Tibial artery (tissue), 4 donors: ENCODE measurements around the gene EEF1A2.

ENCODE experiments used
- DNase-seq, 2 donors: peaks; one replicate each; pipeline ENCODE4 v3.0.0-alpha.2; 2019
- H3K27ac ChIP-seq, 2 donors: fragments of 200-600 bp; sonication (generic) in 1 of 2; 1 replicate in 1 of 2; 2 replicates in 1 of 2; pipeline ENCODE4 v1.5.1; 2018 to 2019; ENCODE audit warnings: mild to moderate bottlenecking in 1 of 2
- H3K27me3 ChIP-seq, 2 donors: fragments of 200-600 bp; sonication (generic) in 1 of 2; one replicate each; pipeline versions ENCODE4 v1.5.1 to v1.6.0; 2016 to 2019
- H3K36me3 ChIP-seq, 3 donors: fragments of 200-600 bp; sonication (generic) in 2 of 3; one replicate each; pipeline ENCODE4 v1.5.1; 2016 to 2019; ENCODE audit warnings: mild to moderate bottlenecking in 2 of 3
- H3K4me1 ChIP-seq, 4 donors: fragments of 200-600 bp; sonication (generic) in 2 of 4; 1 replicate in 3 of 4; 2 replicates in 1 of 4; pipeline ENCODE4 v1.5.1; 2016 to 2019
- H3K4me3 ChIP-seq, 2 donors: fragments of 200-600 bp; sonication (generic) in 1 of 2; 1 replicate in 1 of 2; 2 replicates in 1 of 2; pipeline ENCODE4 v1.5.1; 2018 to 2019; ENCODE audit warnings: mild to moderate bottlenecking in 2 of 2
- H3K9me3 ChIP-seq, 3 donors: fragments of 200-600 bp; sonication (generic) in 1 of 3; one replicate each; pipeline ENCODE4 v1.5.1; 2016 to 2019
- intact Hi-C: fragments of 100-400 bp; cut with DNase I; formaldehyde crosslinking; loops from one replicate; pipeline ENCODE4 v1.15.0; 2023; ENCODE audit warnings: low total_unique reads
- TF ChIP-seq, protein P1 (sequence below), 2 experiments: fragments of 200-600 bp in 1 of 2; fragments of 450-650 bp in 1 of 2; IDR thresholded peaks; one replicate each; pipeline ENCODE4 v1.5.1; 2017 to 2019; ENCODE audit warnings: antibody characterized with exemption in 2 of 2, mild to moderate bottlenecking in 1 of 2, moderate library complexity in 1 of 2

Gene EEF1A2

DNA sequence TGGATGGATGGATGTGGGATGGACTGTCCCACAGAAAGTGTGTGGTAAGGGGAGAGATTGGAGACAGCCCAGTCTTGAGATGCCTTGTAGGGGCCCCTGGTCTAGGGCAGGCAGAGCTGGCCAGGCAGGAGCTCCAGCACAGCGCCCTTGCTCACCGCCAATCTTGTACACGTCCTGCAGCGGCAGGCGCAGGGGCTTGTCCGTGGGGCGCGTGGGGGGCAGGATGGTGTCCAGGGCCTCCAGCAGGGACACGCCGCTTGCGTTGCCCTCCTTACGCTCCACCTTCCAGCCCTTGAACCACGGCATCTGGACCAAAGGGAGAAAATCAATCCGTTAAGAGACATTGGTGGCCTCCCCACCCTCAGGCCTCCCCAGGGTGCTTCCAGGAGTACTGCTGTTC, 5.9 kb downstream of the EEF1A2 start:
- Histone ChIP-seq H3K27ac (no peak overlapping the region), H3K36me3 (no peaks in the 10 kb centered on the region), H3K4me1 (peaks cover 0 to 24% (median 15%) of the 10 kb centered on the region in 4 donors), H3K27me3 (peaks cover 0 to 86% of the 10 kb centered on the region in 2 donors), H3K4me3 (no peak overlapping the region), H3K9me3 (no peaks in the 10 kb centered on the region)
- TF ChIP-seq, protein P1, sequence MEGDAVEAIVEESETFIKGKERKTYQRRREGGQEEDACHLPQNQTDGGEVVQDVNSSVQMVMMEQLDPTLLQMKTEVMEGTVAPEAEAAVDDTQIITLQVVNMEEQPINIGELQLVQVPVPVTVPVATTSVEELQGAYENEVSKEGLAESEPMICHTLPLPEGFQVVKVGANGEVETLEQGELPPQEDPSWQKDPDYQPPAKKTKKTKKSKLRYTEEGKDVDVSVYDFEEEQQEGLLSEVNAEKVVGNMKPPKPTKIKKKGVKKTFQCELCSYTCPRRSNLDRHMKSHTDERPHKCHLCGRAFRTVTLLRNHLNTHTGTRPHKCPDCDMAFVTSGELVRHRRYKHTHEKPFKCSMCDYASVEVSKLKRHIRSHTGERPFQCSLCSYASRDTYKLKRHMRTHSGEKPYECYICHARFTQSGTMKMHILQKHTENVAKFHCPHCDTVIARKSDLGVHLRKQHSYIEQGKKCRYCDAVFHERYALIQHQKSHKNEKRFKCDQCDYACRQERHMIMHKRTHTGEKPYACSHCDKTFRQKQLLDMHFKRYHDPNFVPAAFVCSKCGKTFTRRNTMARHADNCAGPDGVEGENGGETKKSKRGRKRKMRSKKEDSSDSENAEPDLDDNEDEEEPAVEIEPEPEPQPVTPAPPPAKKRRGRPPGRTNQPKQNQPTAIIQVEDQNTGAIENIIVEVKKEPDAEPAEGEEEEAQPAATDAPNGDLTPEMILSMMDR (IDR thresholded peaks at IDR 0.05) = no peak
- no peak for DNase-seq
- intact Hi-C loops = no loop called here

DNA sequence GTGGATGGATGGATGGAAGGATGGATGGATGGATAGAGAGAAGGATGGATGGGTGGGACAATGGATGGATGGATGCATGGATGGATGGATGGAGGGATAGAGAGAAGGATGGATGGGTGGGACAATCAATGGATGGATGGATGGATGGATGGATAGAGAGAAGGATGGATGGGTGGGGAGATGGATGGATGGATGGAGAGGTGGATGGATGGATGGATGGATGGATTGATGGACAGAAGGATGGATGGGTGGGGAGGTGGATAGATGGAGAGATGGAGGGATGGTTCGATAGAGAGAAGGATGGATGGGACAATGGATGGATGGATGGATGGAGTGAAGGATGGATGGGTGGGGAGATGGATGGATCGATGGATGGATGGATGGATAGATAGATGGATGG, 6.4 kb downstream of the EEF1A2 start:
- peaks cover 0 to 86% of the 10 kb centered on the region in 2 donors for H3K27me3 ChIP-seq
- H3K36me3 ChIP-seq = no peaks in the 10 kb centered on the region

DNA sequence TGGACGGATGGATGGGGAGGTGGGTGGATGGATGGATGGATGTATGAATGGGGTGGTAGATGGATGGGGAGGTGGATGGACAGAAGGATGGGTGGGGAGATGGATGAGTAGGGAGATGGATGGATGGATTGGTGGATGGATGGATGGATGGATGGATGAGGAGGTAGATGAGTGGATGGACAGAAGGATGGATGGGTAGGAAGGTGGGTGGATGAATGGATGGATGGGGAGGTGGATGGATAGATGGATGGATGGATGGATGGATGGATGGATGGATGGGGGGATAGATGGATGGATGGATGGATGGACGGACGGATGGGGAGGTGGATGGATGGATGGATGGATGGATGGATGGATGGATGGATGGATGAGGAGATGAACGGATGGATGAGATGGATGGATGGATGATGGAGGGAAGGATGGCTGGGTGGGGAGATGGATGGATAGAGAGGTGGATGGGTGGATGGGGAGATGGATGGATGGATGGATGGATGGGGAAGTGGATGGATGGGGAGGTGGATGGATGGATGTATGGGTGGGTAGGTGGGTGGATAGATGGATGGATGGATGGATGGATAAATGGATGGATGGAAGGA, 7.2 kb downstream of the EEF1A2 start:
- Histone ChIP-seq H3K4me1 (peaks cover 0 to 15% (median 7%) of the 10 kb centered on the region in 4 donors), H3K27ac (no peak overlapping the region), H3K27me3 (peaks cover 0 to 85% of the 10 kb centered on the region in 2 donors), H3K4me3 (no peak overlapping the region), H3K9me3 (no peaks in the 10 kb centered on the region), H3K36me3 (no peaks in the 10 kb centered on the region)
- DNase-seq = no peak
- intact Hi-C loops = no loop called here
- TF ChIP-seq, protein P1 (IDR thresholded peaks at IDR 0.05) = no peak

More for the DNA sequence above, 6.4 kb downstream of the EEF1A2 start:
- DNase-seq = no peak
- TF ChIP-seq, protein P1 (IDR thresholded peaks at IDR 0.05) = no peak
- H3K4me1 ChIP-seq = peaks cover 0 to 21% (median 11%) of the 10 kb centered on the region in 4 donors
- no peaks in the 10 kb centered on the region for H3K9me3 ChIP-seq
- no peak overlapping the region for H3K4me3 ChIP-seq
- intact Hi-C loops = no loop called here
- H3K27ac ChIP-seq = no peak overlapping the region

DNA sequence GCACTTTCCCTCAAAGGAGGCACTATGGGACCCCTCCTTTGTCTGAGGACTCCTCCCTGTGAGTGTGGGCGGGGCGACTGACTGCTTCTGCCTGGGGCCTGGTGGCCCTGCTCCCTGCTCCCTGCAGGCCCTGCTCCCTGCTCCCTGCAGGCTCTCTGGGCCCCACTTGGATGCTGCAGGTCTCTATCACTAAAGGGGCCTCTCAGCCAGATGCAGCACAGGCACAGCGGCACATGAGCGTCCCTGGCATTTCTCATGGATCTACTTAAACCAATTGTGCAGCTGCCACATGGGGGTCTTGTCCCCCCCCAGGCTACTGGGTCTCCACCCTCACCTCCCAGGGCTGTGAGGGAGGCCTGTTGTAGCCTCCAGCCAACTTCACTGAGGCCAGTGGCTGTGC, 7.8 kb downstream of the EEF1A2 start:
- no peak overlapping the region for H3K4me3 ChIP-seq
- peaks cover 0 to 84% of the 10 kb centered on the region in 2 donors for H3K27me3 ChIP-seq
- TF ChIP-seq, protein P1 (IDR thresholded peaks at IDR 0.05) = no peak
- intact Hi-C loops = no loop called here
- H3K36me3 ChIP-seq = no peaks in the 10 kb centered on the region
- H3K4me1 ChIP-seq = peaks cover 0 to 9% (median 1%) of the 10 kb centered on the region in 4 donors
- no peak overlapping the region for H3K27ac ChIP-seq
- DNase-seq = no peak
- H3K9me3 ChIP-seq = peaks cover 0 to 5% (median 0%) of the 10 kb centered on the region in 3 donors

DNA sequence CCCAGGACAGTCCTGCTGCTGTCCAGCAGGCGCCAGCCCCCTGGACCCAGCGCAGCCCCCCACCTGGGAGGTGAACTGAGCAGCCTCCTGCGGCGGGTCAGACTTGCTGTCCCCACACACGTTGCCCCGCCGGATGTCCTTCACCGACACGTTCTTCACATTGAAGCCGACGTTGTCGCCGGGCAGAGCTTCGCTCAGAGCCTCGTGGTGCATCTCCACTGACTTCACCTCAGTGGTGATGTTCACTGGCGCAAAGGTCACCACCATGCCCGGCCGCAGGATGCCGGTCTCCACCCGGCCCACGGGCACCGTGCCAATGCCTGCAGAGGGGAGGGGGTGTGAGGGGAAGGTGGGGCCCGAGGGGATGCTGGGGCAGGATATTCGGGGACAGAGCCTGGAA, 8.5 kb downstream of the EEF1A2 start:
- peaks cover 0 to 6% (median 0%) of the 10 kb centered on the region in 4 donors for H3K4me1 ChIP-seq
- no peak overlapping the region for H3K4me3 ChIP-seq
- H3K36me3 ChIP-seq = no peaks in the 10 kb centered on the region
- H3K27me3 ChIP-seq = peaks cover 0 to 84% of the 10 kb centered on the region in 2 donors
- TF ChIP-seq, protein P1 (IDR thresholded peaks at IDR 0.05) = no peak
- no peak for DNase-seq
- intact Hi-C loops = no loop called here
- peaks cover 0 to 5% (median 0%) of the 10 kb centered on the region in 3 donors for H3K9me3 ChIP-seq
- H3K27ac ChIP-seq = no peak overlapping the region
